Astrocyte (in vitro differentiated cells and primary cell): ENCODE data around the gene MN1. TPM values are rescaled to one million over a fixed set of nuclear protein-coding genes. Genes with fewer than 3 reads are reported as not detected.

Experiments used
- DNase-seq: peaks from one replicate; pipeline ENCODE4 v3.0.0-alpha.2; 2010; ENCODE audit warnings: low read depth
- FAIRE-seq: peaks from 2 replicates; lab custom pipeline; 2011; peaks lifted over from hg19 to GRCh38; lab: Jason Lieb, UNC
- H2AFZ ChIP-seq: 2 replicates; pipeline ENCODE4 v1.6.0; 2012; ENCODE audit warnings: low read depth, low read length, inconsistent platforms
- H3K27ac ChIP-seq: 2 replicates; pipeline ENCODE4 v1.5.1; 2011; ENCODE audit warnings: low read depth, low read length, inconsistent platforms
- H3K27me3 ChIP-seq: 2 replicates; pipeline ENCODE4 v1.6.0; 2011; ENCODE audit warnings: low read length, inconsistent platforms; ENCODE audit not compliant: insufficient read depth
- H3K36me3 ChIP-seq: 2 replicates; pipeline ENCODE4 v1.5.1; 2011; ENCODE audit warnings: low read length, inconsistent platforms; ENCODE audit not compliant: insufficient read depth
- H3K4me1 ChIP-seq: 2 replicates; pipeline ENCODE4 v1.5.1; 2011; ENCODE audit warnings: low read length, inconsistent platforms; ENCODE audit not compliant: insufficient read depth
- H3K4me2 ChIP-seq: 2 replicates; pipeline ENCODE4 v1.6.0; 2012; ENCODE audit warnings: low read length, inconsistent platforms
- H3K4me3 ChIP-seq: 2 replicates; pipeline ENCODE4 v1.5.1; 2011; ENCODE audit warnings: low read depth, mild to moderate bottlenecking, low read length, inconsistent platforms; ENCODE audit not compliant: insufficient read depth
- H3K79me2 ChIP-seq: 2 replicates; pipeline ENCODE4 v1.6.0; 2012; ENCODE audit warnings: mild to moderate bottlenecking, low read length, inconsistent platforms; ENCODE audit not compliant: insufficient read depth
- H3K9ac ChIP-seq: 2 replicates; pipeline ENCODE4 v1.6.0; 2012; ENCODE audit warnings: mild to moderate bottlenecking, low read length, inconsistent platforms
- H3K9me3 ChIP-seq: 2 replicates; pipeline ENCODE4 v1.5.1; 2012; ENCODE audit warnings: low read depth, mild to moderate bottlenecking, low read length, inconsistent platforms; ENCODE audit not compliant: insufficient read depth
- H4K20me1 ChIP-seq: 2 replicates; pipeline ENCODE4 v1.6.0; 2012; ENCODE audit warnings: low read length, inconsistent platforms; ENCODE audit not compliant: insufficient read depth
- H3K27ac Mint-ChIP-seq: one replicate; pipeline ENCODE4 v1.8.0; 2021; ENCODE audit warnings: mild to moderate bottlenecking, mixed read lengths; ENCODE audit not compliant: unreplicated experiment
- H3K27me3 Mint-ChIP-seq: one replicate; pipeline ENCODE4 v1.8.0; 2021; ENCODE audit warnings: low read depth, mixed read lengths; ENCODE audit not compliant: unreplicated experiment
- H3K36me3 Mint-ChIP-seq: one replicate; pipeline ENCODE4 v1.8.0; 2021; ENCODE audit warnings: low read depth, mixed read lengths; ENCODE audit not compliant: unreplicated experiment
- H3K4me1 Mint-ChIP-seq: one replicate; pipeline ENCODE4 v1.8.0; 2021; ENCODE audit warnings: low read depth, mixed read lengths; ENCODE audit not compliant: unreplicated experiment
- H3K4me3 Mint-ChIP-seq: one replicate; pipeline ENCODE4 v1.8.0; 2021; ENCODE audit warnings: mild to moderate bottlenecking, moderate library complexity, mixed read lengths; ENCODE audit not compliant: unreplicated experiment
- H3K9me3 Mint-ChIP-seq: one replicate; pipeline ENCODE4 v1.8.0; 2021; ENCODE audit warnings: mild to moderate bottlenecking, mixed read lengths; ENCODE audit not compliant: unreplicated experiment
- EZH2 ChIP-seq: IDR thresholded peaks from 2 replicates; pipeline ENCODE4 v1.6.1; 2012; ENCODE audit warnings: mild to moderate bottlenecking, low read length, inconsistent platforms; ENCODE audit not compliant: insufficient read depth
- total RNA-seq: library from RNA; stranded (reverse); gene quantifications from 2 replicates; pipeline ENCODE4 v1.2.1, GENCODE V29; 2021
- TF ChIP-seq, protein P1 (sequence below): IDR thresholded peaks from 2 replicates; pipeline ENCODE4 v1.5.1; 2011; ENCODE audit warnings: low read depth, mild to moderate bottlenecking, inconsistent platforms, low read length, moderate library complexity; ENCODE audit not compliant: insufficient read depth

MN1 gene
- total RNA-seq, 1 donor from 2014 or later: 98.6 TPM

DNA sequence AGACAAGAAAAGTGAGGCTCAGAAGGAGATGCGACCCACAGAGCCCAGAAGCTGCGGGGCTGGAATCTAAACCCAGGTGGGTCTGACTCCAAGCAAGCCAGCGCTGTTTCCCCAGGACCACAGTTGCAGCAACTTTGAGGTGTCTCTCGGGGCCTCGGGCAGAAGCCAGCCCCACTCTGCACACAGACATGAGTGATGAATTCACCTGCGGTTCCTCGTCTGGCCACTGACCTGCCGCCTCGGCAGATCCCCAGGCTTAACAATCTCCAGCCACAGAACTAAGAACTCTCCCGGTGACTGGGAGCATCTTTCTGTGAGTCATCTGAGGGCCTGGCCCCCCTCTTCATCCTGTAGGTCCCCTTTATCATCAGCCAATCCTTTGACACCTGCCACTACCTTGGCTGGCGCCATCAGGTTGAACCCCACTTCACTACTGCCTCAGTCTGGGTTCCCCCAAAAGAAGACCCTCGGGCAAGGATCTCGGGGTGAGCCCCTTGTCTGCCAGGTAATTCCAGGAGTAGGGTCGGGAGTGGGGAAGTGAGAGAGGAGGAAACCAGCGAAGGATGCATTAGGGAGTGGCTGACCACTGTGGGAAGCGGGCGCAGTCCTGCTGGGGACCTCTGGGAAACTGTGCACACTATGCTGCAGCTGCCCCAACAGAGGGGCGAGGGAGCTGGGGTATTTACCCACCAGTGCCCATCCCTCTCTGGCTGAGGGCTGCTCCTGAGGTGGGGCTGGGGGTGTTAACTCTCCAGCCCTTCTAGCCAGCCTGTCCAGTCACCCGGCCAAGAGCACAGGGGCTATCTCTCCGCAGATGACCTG lies 33.0 kb upstream of the MN1 start:
- Mint-ChIP-seq H3K27me3 (no peaks in the 10 kb centered on the region), H3K9me3 (peaks cover 9% of the 10 kb centered on the region), H3K36me3 (peaks cover 7% of the 10 kb centered on the region), H3K4me1 (peaks cover 26% of the 10 kb centered on the region), H3K27ac (peak overlapping the region; percentile 94), H3K4me3 (no peak overlapping the region)
- Histone ChIP-seq H3K9ac (no peak overlapping the region), H3K4me1 (no peaks in the 10 kb centered on the region), H3K27ac (no peak overlapping the region), H3K27me3 (no peaks in the 10 kb centered on the region), H2AFZ (no peak overlapping the region), H4K20me1 (no peaks in the 10 kb centered on the region), H3K79me2 (no peaks in the 10 kb centered on the region), H3K4me2 (no peak overlapping the region), H3K36me3 (no peaks in the 10 kb centered on the region), H3K4me3 (no peak overlapping the region), H3K9me3 (no peaks in the 10 kb centered on the region)
- FAIRE-seq (no peak), DNase-seq (no peak)
- TF ChIP-seq, protein P1, sequence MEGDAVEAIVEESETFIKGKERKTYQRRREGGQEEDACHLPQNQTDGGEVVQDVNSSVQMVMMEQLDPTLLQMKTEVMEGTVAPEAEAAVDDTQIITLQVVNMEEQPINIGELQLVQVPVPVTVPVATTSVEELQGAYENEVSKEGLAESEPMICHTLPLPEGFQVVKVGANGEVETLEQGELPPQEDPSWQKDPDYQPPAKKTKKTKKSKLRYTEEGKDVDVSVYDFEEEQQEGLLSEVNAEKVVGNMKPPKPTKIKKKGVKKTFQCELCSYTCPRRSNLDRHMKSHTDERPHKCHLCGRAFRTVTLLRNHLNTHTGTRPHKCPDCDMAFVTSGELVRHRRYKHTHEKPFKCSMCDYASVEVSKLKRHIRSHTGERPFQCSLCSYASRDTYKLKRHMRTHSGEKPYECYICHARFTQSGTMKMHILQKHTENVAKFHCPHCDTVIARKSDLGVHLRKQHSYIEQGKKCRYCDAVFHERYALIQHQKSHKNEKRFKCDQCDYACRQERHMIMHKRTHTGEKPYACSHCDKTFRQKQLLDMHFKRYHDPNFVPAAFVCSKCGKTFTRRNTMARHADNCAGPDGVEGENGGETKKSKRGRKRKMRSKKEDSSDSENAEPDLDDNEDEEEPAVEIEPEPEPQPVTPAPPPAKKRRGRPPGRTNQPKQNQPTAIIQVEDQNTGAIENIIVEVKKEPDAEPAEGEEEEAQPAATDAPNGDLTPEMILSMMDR: no peak
- no peak for TF ChIP-seq EZH2

DNA sequence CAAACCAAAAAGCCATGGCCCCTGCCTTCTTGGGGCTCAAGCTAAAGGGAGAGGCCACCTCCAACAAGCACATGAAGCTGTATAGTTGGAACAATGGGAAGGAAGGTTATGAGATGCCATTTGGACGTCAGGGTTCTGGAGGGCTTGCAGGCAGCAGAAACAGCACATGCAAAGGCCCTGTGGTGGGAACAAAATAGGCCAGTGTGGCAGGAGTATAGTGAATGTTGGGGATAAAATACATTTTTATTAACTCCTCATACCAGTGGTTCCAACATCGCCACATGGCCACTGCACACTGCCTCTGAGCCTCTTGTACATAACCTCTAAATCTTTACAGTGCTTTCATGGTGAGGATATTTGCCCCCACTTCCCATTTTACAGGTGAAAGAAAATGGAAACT lies 32.2 kb upstream of the MN1 start:
- TF ChIP-seq, protein P1: no peak
- TF ChIP-seq EZH2: no peak
- H3K36me3 ChIP-seq: no peaks in the 10 kb centered on the region
- H3K4me3 ChIP-seq: no peak overlapping the region
- no peak overlapping the region for H2AFZ ChIP-seq
- H3K79me2 ChIP-seq: no peaks in the 10 kb centered on the region
- Mint-ChIP-seq H3K9me3 (peaks cover 8% of the 10 kb centered on the region), H3K36me3 (peaks cover 10% of the 10 kb centered on the region), H3K4me3 (no peak overlapping the region), H3K27ac (peak overlapping the region; percentile 66), H3K4me1 (peaks cover 26% of the 10 kb centered on the region), H3K27me3 (no peaks in the 10 kb centered on the region)
- DNase-seq (no peak), FAIRE-seq (no peak)
- H3K27me3 ChIP-seq: no peaks in the 10 kb centered on the region
- H4K20me1 ChIP-seq: no peaks in the 10 kb centered on the region
- no peak overlapping the region for H3K4me2 ChIP-seq
- H3K4me1 ChIP-seq: no peaks in the 10 kb centered on the region
- H3K9me3 ChIP-seq: no peaks in the 10 kb centered on the region
- H3K27ac ChIP-seq: no peak overlapping the region
- no peak overlapping the region for H3K9ac ChIP-seq

DNA sequence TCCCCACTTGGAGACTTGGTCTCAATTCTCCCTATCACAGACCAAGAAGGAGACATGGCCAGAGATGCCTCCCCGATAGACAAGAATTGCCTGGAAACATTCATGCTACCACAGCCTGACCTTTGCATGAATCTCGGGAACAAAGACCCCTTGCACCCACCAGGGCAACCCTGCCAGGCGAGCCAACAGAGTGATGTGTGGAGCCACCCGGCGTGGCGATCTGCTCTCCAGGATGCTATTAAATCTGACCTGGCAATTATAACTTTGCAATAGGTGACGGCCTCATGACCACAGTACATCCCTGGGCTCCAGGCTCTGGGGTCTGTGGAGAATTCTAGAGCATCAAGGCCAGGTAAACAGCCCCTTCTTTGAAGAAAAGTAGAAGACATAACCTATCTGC lies 31.1 kb upstream of the MN1 start:
- no peak for FAIRE-seq
- Mint-ChIP-seq H3K27ac (no peak overlapping the region), H3K4me1 (peaks cover 26% of the 10 kb centered on the region), H3K36me3 (peaks cover 9% of the 10 kb centered on the region), H3K27me3 (no peaks in the 10 kb centered on the region), H3K9me3 (peaks cover 2% of the 10 kb centered on the region), H3K4me3 (no peak overlapping the region)
- no peak overlapping the region for H3K4me2 ChIP-seq
- no peaks in the 10 kb centered on the region for H3K9me3 ChIP-seq
- TF ChIP-seq, protein P1: no peak
- TF ChIP-seq EZH2: no peak
- H3K4me3 ChIP-seq: no peak overlapping the region
- H3K36me3 ChIP-seq: no peaks in the 10 kb centered on the region
- no peak overlapping the region for H3K27ac ChIP-seq
- no peak for DNase-seq
- no peaks in the 10 kb centered on the region for H3K4me1 ChIP-seq
- H3K79me2 ChIP-seq: no peaks in the 10 kb centered on the region
- H4K20me1 ChIP-seq: no peaks in the 10 kb centered on the region
- no peaks in the 10 kb centered on the region for H3K27me3 ChIP-seq
- H2AFZ ChIP-seq: no peak overlapping the region
- no peak overlapping the region for H3K9ac ChIP-seq
